ACHN (cell line): ENCODE results near the gene RAD51.
"Not testable (repeated sequence)": the region's sequence is repeated elsewhere in the genome, so short reads cannot be mapped to it uniquely, and the experiment has no call there.

Source experiments
- DNase-seq: peaks from one replicate; pipeline ENCODE4 v3.0.0-alpha.2; 2015
- in situ Hi-C: cut with HindIII; loops from 2 replicates; pipeline ENCODE4 v1.10.0; 2017; ENCODE audit warnings: low sequenced_read_pairs, low pct_ligation_motif_present, low pct_unique_long_range_greater_than_20kb

Gene RAD51

GRCh38 chr15:40694688-40695468 lies at the start of gene RAD51:
RAD51 (plus strand) TSS chr15:40695174; CDS start chr15:40698759, 3,585 bp downstream.
- in situ Hi-C loops, result no loop called here
- peak; percentile 92 for DNase-seq

- in situ Hi-C loops, result no loop called here
- no peak for DNase-seq
Observed at GRCh38 chr15:40647523-40647922, 47.5 kb upstream of the RAD51 start.

- in situ Hi-C loops, result no loop called here
- DNase-seq, result no peak
Observed at GRCh38 chr15:40650479-40650878, 44.5 kb upstream of the RAD51 start.

- in situ Hi-C loops, result no loop called here
- DNase-seq, result no peak
Observed at GRCh38 chr15:40660686-40661085, 34.3 kb upstream of the RAD51 start.

GRCh38 chr15:40664909-40665308 lies 30.1 kb upstream of the RAD51 start:
- DNase-seq, result no peak
- in situ Hi-C loops, result no loop called here

- in situ Hi-C loops, DNase-seq: not testable (repeated sequence)
Observed at GRCh38 chr15:40676290-40676689, 18.7 kb upstream of the RAD51 start.

GRCh38 chr15:40676906-40677305 lies 18.1 kb upstream of the RAD51 start:
- DNase-seq, in situ Hi-C loops: not testable (repeated sequence)

GRCh38 chr15:40680151-40680550 lies 14.8 kb upstream of the RAD51 start:
- in situ Hi-C loops, result no loop called here
- no peak for DNase-seq

- DNase-seq, in situ Hi-C loops: not testable (repeated sequence)
Observed at GRCh38 chr15:40680959-40681358, 14.0 kb upstream of the RAD51 start.

- in situ Hi-C loops, result no loop called here
- DNase-seq, result no peak
Observed at GRCh38 chr15:40684381-40684780, 10.6 kb upstream of the RAD51 start.

GRCh38 chr15:40685376-40685775 lies 9.6 kb upstream of the RAD51 start:
- in situ Hi-C loops, result no loop called here
- DNase-seq, result no peak

- DNase-seq, result no peak
- in situ Hi-C loops, result no loop called here
Observed at GRCh38 chr15:40688932-40689799, 5.8 kb upstream of the RAD51 start.

- DNase-seq, result no peak
- in situ Hi-C loops, result no loop called here
Observed at GRCh38 chr15:40691737-40692136, 3.2 kb upstream of the RAD51 start.

GRCh38 chr15:40693904-40694687 lies 878 bp upstream of the RAD51 start:
- no peak for DNase-seq

GRCh38 chr15:40695469-40695890 lies 506 bp downstream of the RAD51 start:
- in situ Hi-C loops, result no loop called here
- DNase-seq, result peak; percentile 21

More at GRCh38 chr15:40693904-40694687, 878 bp upstream of the RAD51 start:
- in situ Hi-C loops, result no loop called here

GRCh38 chr15:40696228-40696627 lies 1.3 kb downstream of the RAD51 start:
- DNase-seq, result no peak
- in situ Hi-C loops, result no loop called here

- no peak for DNase-seq
- in situ Hi-C loops, result no loop called here
Observed at GRCh38 chr15:40697916-40698315, 2.9 kb downstream of the RAD51 start.

GRCh38 chr15:40702077-40702476 lies 7.1 kb downstream of the RAD51 start:
- in situ Hi-C loops, result no loop called here
- DNase-seq, result peak; percentile 17

GRCh38 chr15:40706121-40706520 lies 11.1 kb downstream of the RAD51 start:
- in situ Hi-C loops, result no loop called here
- no peak for DNase-seq
